Measurements from ENCODE around the gene NF2.

GRCh38 chr22:29584975-29585374, 18.5 kb upstream of the NF2 start:
- no peak for TF ChIP-seq CTCF (IDR thresholded peaks at IDR 0.05)
- TF ChIP-seq POLR2A (IDR thresholded peaks at IDR 0.05) = no peak
